Psoas muscle (tissue), 8 donors: ENCODE data around the gene OR7C1. TPM values are rescaled to one million over a fixed set of nuclear protein-coding genes. Genes with fewer than 3 reads are reported as not detected.

Experiments
- ATAC-seq, 4 donors: fragments of 200-7000 bp; cut with Tn5 transposase; one replicate each; pipeline ENCODE4 v1.9.1; 2020; ENCODE audit warnings: moderate library complexity in 3 of 4, mild to moderate bottlenecking in 2 of 4
- DNase-seq, 2 donors: peaks; one replicate each; pipeline ENCODE4 v3.0.0-alpha.2; 2020
- H3K27ac ChIP-seq: fragments of 200-600 bp; one replicate; pipeline ENCODE4 v1.8.0; 2022
- H3K27me3 ChIP-seq, 3 donors: fragments of 200-600 bp in 1 of 3; one replicate each; pipeline versions ENCODE4 v1.6.1 to v1.8.0; 2013 to 2022; ENCODE audit warnings: low read length in 2 of 3, mild to moderate bottlenecking in 2 of 3, moderate library complexity in 1 of 3; ENCODE audit not compliant: insufficient read depth in 3 of 3
- H3K36me3 ChIP-seq, 2 donors: fragments of 200-600 bp in 1 of 2; one replicate each; pipeline versions ENCODE4 v1.6.1 to v1.8.0; 2013 to 2022; ENCODE audit warnings: low read depth in 1 of 2, mild to moderate bottlenecking in 1 of 2, moderate library complexity in 1 of 2; ENCODE audit not compliant: insufficient read depth in 1 of 2
- H3K4me1 ChIP-seq: fragments of 200-600 bp; one replicate; pipeline ENCODE4 v1.8.0; 2022
- H3K4me3 ChIP-seq: fragments of 200-600 bp; one replicate; pipeline ENCODE4 v1.8.0; 2022; ENCODE audit warnings: mild to moderate bottlenecking
- H3K9me3 ChIP-seq: fragments of 200-600 bp; one replicate; pipeline ENCODE4 v1.8.0; 2022
- CTCF ChIP-seq: fragments of 200-600 bp; IDR thresholded peaks from one replicate; pipeline ENCODE4 v1.8.0; 2022; ENCODE audit warnings: antibody characterized with exemption
- WGBS, 3 donors: extraction: QIAGEN DNeasy Blood & Tissue Kit; methylation state at CpG; one replicate each; pipeline versions ENCODE4 v1.1.6 to v1.1.7; 2013; 5-methylcytosine and 5-hydroxymethylcytosine counted together
- intact Hi-C, 2 donors: fragments of 100-400 bp; cut with DNase I; formaldehyde crosslinking; loops; one replicate each; pipeline versions ENCODE4 v1.11.0 to v1.14.2; 2022
- long read RNA-seq, 2 donors: library from polyadenylated mRNA; unstranded; transcript quantifications; one replicate each; pipeline ENCODE4 v2.0.0, GENCODE V29; 2021
- polyA plus RNA-seq, 3 donors: library from polyadenylated mRNA; stranded (reverse); fragments of 200-250 nt; gene quantifications; one replicate each; pipeline ENCODE4 v1.2.3, GENCODE V29; 2013
- total RNA-seq, 4 donors: library from RNA; stranded (reverse); fragmentation: NEBNext Ultra II Directional in 2 of 4; extraction: Animal tissue kit (Norgen Biotek cat#: 25700) in 2 of 4; gene quantifications; one replicate each; pipeline versions ENCODE4 v1.2.1 to v1.2.4, GENCODE V29; 2021 to 2023
- donor health status: healthy with polysubstance abuse.
- donor health status: DM: no; HTN: no; CAD: no; lungs with moderate emphysema.
- donor health status: Bipolar disorder and iron deficiency.
- donor health status: healthy.
- donor health status: DM: yes; HTN: yes; CAD: no.
- donor health status: DM: no; HTN: no; CAD: no.
- donor health status: DM: no; HTN: no; CAD: no.
- donor health status: DM: yes; HTN: yes; CAD: no.

The OR7C1 gene
- total RNA-seq (under 1 TPM in 1 of 4 donors, not detected in 3; 0.02 TPM), polyA plus RNA-seq (under 1 TPM in 2 of 3 donors, not detected in 1; under 0.01 to 0.04 TPM)
- long read RNA-seq, donor 1, result 0 reads
- long read RNA-seq, donor 2, result 0 reads

GRCh38 chr19:14835011-14835410 is at the start of gene OR7C1, which contains the start of gene OR7A5:
Gene OR7C1, minus strand, starts transcription at chr19:14835185. Its CDS starts 35,049 bp downstream, at chr19:14800136.
Gene OR7A5, minus strand, starts transcription at chr19:14835185. Its CDS starts 6,944 bp downstream, at chr19:14828241.
- ATAC-seq (peak in 1 of 4 donors; percentile 47), DNase-seq (no peak)
- H3K27me3 ChIP-seq, result no peaks in the 10 kb centered on the region
- H3K9me3 ChIP-seq, result no peaks in the 10 kb centered on the region
- no peaks in the 10 kb centered on the region for H3K36me3 ChIP-seq
- intact Hi-C loops, result no loop called here
- no peak within 1 kb of the TSS for H3K27ac ChIP-seq
- H3K4me3 ChIP-seq, result no peak within 1 kb of the TSS
- H3K4me1 ChIP-seq, result no peaks in the 10 kb centered on the region
- 6 to 9% (median 9%) methylated on average over 1 of the region's 1 CpG for WGBS, 3 donors
- TF ChIP-seq CTCF, result no peak

GRCh38 chr19:14871619-14872230 is 36.7 kb upstream of the OR7C1 start:
- 76 to 81% (median 78%) methylated on average over 4 of the region's 4 CpGs for WGBS, 3 donors
- H3K9me3 ChIP-seq, result peaks cover 5% of the 10 kb centered on the region
- H3K4me3 ChIP-seq, result no peak overlapping the region
- TF ChIP-seq CTCF, result peak; percentile 14
- H3K27ac ChIP-seq, result no peak overlapping the region
- intact Hi-C loops, result no loop called here
- no peaks in the 10 kb centered on the region for H3K36me3 ChIP-seq
- H3K27me3 ChIP-seq, result no peaks in the 10 kb centered on the region
- ATAC-seq (no peak), DNase-seq (no peak)
- H3K4me1 ChIP-seq, result no peaks in the 10 kb centered on the region

GRCh38 chr19:14868497-14868896 is 33.5 kb upstream of the OR7C1 start:
- DNase-seq (no peak), ATAC-seq (no peak)
- no peak for TF ChIP-seq CTCF
- intact Hi-C loops, result no loop called here
- Histone ChIP-seq H3K27ac (no peak overlapping the region), H3K9me3 (peaks cover 5% of the 10 kb centered on the region), H3K4me3 (no peak overlapping the region), H3K36me3 (no peaks in the 10 kb centered on the region), H3K27me3 (no peaks in the 10 kb centered on the region), H3K4me1 (no peaks in the 10 kb centered on the region)
- WGBS, 3 donors, result 71 to 80% (median 72%) methylated on average over 5 of the region's 5 CpGs

GRCh38 chr19:14848822-14849221 is 13.8 kb upstream of the OR7C1 start, which contains the start of gene OR7A10:
Gene OR7A10, minus strand, starts transcription at chr19:14848922. Its CDS starts 7,045 bp downstream, at chr19:14841877.
- Histone ChIP-seq H3K4me1 (no peaks in the 10 kb centered on the region), H3K27ac (no peak within 1 kb of the TSS), H3K9me3 (no peaks in the 10 kb centered on the region), H3K4me3 (no peak within 1 kb of the TSS), H3K36me3 (no peaks in the 10 kb centered on the region), H3K27me3 (peaks cover 0 to 4% (median 3%) of the 10 kb centered on the region in 3 donors)
- intact Hi-C loops, result no loop called here
- DNase-seq, result no peak
- no peak for TF ChIP-seq CTCF
- ATAC-seq, result no peak
- WGBS, 3 donors, result 63 to 75% (median 68%) methylated on average over 5 of the region's 5 CpGs
